Measurements from ENCODE around the gene UBA52. TPM values are rescaled to one million over a fixed set of nuclear protein-coding genes. Genes with fewer than 3 reads are reported as not detected.

UBA52 gene
- polyA plus RNA-seq, 1 donor from 2014 or later = 765 TPM

- Histone ChIP-seq H4K20me1 (ENCODE audit: insufficient read depth) (no peaks in the 10 kb centered on the region), H3F3A (ENCODE audit: insufficient read depth, low read length, poor library complexity, severe bottlenecking) (no peaks in the 10 kb centered on the region), H3K27me3 (ENCODE audit: insufficient read depth, low read depth, low read length) (no peaks in the 10 kb centered on the region), H3K27ac (ENCODE audit: low read length) (no peak overlapping the region), H3K9me3 (ENCODE audit: low read length) (no peaks in the 10 kb centered on the region), H3K79me2 (replicated peaks; ENCODE audit: insufficient read depth, low read length) (no peaks in the 10 kb centered on the region), H3K9ac (ENCODE audit: low read length) (no peak overlapping the region), H3K36me3 (ENCODE audit: insufficient read depth, low read length) (no peaks in the 10 kb centered on the region), H3K4me2 (ENCODE audit: low read length) (no peak overlapping the region), H3K9me2 (ENCODE audit: insufficient read depth, low read length) (no peaks in the 10 kb centered on the region), H2AFZ (ENCODE audit: low read depth, low read length) (no peak overlapping the region), H3K4me3 (ENCODE audit: low read length) (no peak overlapping the region)
- TF ChIP-seq, protein P1, sequence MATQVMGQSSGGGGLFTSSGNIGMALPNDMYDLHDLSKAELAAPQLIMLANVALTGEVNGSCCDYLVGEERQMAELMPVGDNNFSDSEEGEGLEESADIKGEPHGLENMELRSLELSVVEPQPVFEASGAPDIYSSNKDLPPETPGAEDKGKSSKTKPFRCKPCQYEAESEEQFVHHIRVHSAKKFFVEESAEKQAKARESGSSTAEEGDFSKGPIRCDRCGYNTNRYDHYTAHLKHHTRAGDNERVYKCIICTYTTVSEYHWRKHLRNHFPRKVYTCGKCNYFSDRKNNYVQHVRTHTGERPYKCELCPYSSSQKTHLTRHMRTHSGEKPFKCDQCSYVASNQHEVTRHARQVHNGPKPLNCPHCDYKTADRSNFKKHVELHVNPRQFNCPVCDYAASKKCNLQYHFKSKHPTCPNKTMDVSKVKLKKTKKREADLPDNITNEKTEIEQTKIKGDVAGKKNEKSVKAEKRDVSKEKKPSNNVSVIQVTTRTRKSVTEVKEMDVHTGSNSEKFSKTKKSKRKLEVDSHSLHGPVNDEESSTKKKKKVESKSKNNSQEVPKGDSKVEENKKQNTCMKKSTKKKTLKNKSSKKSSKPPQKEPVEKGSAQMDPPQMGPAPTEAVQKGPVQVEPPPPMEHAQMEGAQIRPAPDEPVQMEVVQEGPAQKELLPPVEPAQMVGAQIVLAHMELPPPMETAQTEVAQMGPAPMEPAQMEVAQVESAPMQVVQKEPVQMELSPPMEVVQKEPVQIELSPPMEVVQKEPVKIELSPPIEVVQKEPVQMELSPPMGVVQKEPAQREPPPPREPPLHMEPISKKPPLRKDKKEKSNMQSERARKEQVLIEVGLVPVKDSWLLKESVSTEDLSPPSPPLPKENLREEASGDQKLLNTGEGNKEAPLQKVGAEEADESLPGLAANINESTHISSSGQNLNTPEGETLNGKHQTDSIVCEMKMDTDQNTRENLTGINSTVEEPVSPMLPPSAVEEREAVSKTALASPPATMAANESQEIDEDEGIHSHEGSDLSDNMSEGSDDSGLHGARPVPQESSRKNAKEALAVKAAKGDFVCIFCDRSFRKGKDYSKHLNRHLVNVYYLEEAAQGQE (IDR thresholded peaks at IDR 0.05; ENCODE audit: borderline replicate concordance) = no peak
- TF ChIP-seq, protein P2, sequence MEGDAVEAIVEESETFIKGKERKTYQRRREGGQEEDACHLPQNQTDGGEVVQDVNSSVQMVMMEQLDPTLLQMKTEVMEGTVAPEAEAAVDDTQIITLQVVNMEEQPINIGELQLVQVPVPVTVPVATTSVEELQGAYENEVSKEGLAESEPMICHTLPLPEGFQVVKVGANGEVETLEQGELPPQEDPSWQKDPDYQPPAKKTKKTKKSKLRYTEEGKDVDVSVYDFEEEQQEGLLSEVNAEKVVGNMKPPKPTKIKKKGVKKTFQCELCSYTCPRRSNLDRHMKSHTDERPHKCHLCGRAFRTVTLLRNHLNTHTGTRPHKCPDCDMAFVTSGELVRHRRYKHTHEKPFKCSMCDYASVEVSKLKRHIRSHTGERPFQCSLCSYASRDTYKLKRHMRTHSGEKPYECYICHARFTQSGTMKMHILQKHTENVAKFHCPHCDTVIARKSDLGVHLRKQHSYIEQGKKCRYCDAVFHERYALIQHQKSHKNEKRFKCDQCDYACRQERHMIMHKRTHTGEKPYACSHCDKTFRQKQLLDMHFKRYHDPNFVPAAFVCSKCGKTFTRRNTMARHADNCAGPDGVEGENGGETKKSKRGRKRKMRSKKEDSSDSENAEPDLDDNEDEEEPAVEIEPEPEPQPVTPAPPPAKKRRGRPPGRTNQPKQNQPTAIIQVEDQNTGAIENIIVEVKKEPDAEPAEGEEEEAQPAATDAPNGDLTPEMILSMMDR (IDR thresholded peaks at IDR 0.05; ENCODE audit: poor library complexity, severe bottlenecking) = no peak
- TF ChIP-seq RAD21 (conservative IDR thresholded peaks at IDR 0.05) (no peak), EP300 (conservative IDR thresholded peaks at IDR 0.05; ENCODE audit: poor library complexity, severe bottlenecking) (no peak), TAF1 (IDR thresholded peaks at IDR 0.05; ENCODE audit: low read depth) (no peak), SMC3 (conservative IDR thresholded peaks at IDR 0.05; ENCODE audit: poor library complexity) (no peak), POLR2AphosphoS5 (IDR thresholded peaks at IDR 0.05) (no peak), MXI1 (conservative IDR thresholded peaks at IDR 0.05; ENCODE audit: poor library complexity, severe bottlenecking) (no peak), EZH2 (IDR thresholded peaks at IDR 0.05; ENCODE audit: borderline replicate concordance, insufficient read depth, low read length, poor library complexity, severe bottlenecking) (no peak)
Observed at GRCh38 chr19:18587561-18587960, 15.9 kb downstream of the UBA52 start.

GRCh38 chr19:18587962-18588610, 16.4 kb downstream of the UBA52 start:
- TF ChIP-seq EP300 (conservative IDR thresholded peaks at IDR 0.05; ENCODE audit: poor library complexity, severe bottlenecking) (no peak), RAD21 (conservative IDR thresholded peaks at IDR 0.05) (no peak), POLR2AphosphoS5 (IDR thresholded peaks at IDR 0.05) (no peak), SMC3 (conservative IDR thresholded peaks at IDR 0.05; ENCODE audit: poor library complexity) (no peak), MXI1 (conservative IDR thresholded peaks at IDR 0.05; ENCODE audit: poor library complexity, severe bottlenecking) (no peak), EZH2 (IDR thresholded peaks at IDR 0.05; ENCODE audit: borderline replicate concordance, insufficient read depth, low read length, poor library complexity, severe bottlenecking) (no peak), TAF1 (IDR thresholded peaks at IDR 0.05; ENCODE audit: low read depth) (no peak)
- TF ChIP-seq, protein P2 (IDR thresholded peaks at IDR 0.05; ENCODE audit: poor library complexity, severe bottlenecking) = no peak
- TF ChIP-seq, protein P1 (IDR thresholded peaks at IDR 0.05; ENCODE audit: borderline replicate concordance) = no peak
- peak overlapping the region; percentile 75 for H3K27ac ChIP-seq (ENCODE audit: low read length)

More at GRCh38 chr19:18587962-18588610, 16.4 kb downstream of the UBA52 start:
- H3K36me3 ChIP-seq (ENCODE audit: insufficient read depth, low read length) = no peaks in the 10 kb centered on the region
- peak overlapping the region; percentile 86 for H3K9ac ChIP-seq (ENCODE audit: low read length)
- H3K79me2 ChIP-seq (replicated peaks; ENCODE audit: insufficient read depth, low read length) = no peaks in the 10 kb centered on the region
- peak overlapping the region; percentile 19 for H2AFZ ChIP-seq (ENCODE audit: low read depth, low read length)
- no peaks in the 10 kb centered on the region for H3K9me2 ChIP-seq (ENCODE audit: insufficient read depth, low read length)
- H3K27me3 ChIP-seq (ENCODE audit: insufficient read depth, low read depth, low read length) = no peaks in the 10 kb centered on the region
- H3K9me3 ChIP-seq (ENCODE audit: low read length) = no peaks in the 10 kb centered on the region
- H3F3A ChIP-seq (ENCODE audit: insufficient read depth, low read length, poor library complexity, severe bottlenecking) = no peaks in the 10 kb centered on the region
- no peaks in the 10 kb centered on the region for H4K20me1 ChIP-seq (ENCODE audit: insufficient read depth)
- peak overlapping the region; percentile 88 for H3K4me3 ChIP-seq (ENCODE audit: low read length)
- peak overlapping the region; percentile 20 for H3K4me2 ChIP-seq (ENCODE audit: low read length)

All from neural cell (in vitro differentiated cells).